Measurements from ENCODE around the gene HYOU1. TPM values are rescaled to one million over a fixed set of nuclear protein-coding genes. Genes with fewer than 3 reads are reported as not detected.

HYOU1 gene
- total and polyA plus RNA-seq, 2 experiments from 2014 or later = 122 to 168 TPM

DNA sequence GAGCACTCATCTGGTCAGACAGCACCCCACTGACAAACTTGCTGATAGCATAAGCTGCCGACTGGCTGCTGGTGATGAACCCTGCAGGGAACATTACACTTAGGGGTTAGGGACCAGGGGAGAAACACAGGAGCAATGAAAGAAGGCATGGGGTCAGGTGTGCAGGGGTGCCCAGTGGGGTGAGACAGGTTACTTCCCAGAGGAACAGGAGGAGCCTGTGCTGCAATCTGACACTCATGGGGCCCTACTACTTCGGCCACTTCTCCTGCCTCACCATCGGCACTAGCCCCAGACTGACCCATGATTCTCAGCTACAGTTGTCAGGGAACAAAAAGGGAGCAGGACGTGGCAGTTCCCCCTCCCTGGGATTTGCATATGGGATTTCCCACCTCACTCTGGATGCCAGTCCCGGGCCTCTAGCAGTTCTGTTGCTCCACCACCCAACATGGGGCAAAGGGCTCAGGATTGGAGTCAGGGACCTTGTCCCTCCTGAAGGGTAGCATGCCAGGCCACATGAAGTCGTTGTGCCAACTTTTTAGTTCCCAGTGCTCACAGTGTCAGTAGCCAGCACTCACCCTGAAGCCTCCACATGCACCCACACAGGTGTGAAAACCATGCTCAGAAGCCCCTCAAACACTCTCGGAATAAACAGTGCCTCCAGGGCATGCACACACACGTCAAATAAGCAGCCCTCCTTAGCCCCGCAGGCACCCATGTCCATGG is 28.5 kb downstream of the HYOU1 start:
- no peak for TF ChIP-seq EZH2phosphoT487 (IDR thresholded peaks at IDR 0.05; ENCODE audit: low read depth, severe bottlenecking, unreplicated experiment)
- no peak for TF ChIP-seq EZH2 (IDR thresholded peaks at IDR 0.05; ENCODE audit: borderline replicate concordance)
- TF ChIP-seq, protein P1, sequence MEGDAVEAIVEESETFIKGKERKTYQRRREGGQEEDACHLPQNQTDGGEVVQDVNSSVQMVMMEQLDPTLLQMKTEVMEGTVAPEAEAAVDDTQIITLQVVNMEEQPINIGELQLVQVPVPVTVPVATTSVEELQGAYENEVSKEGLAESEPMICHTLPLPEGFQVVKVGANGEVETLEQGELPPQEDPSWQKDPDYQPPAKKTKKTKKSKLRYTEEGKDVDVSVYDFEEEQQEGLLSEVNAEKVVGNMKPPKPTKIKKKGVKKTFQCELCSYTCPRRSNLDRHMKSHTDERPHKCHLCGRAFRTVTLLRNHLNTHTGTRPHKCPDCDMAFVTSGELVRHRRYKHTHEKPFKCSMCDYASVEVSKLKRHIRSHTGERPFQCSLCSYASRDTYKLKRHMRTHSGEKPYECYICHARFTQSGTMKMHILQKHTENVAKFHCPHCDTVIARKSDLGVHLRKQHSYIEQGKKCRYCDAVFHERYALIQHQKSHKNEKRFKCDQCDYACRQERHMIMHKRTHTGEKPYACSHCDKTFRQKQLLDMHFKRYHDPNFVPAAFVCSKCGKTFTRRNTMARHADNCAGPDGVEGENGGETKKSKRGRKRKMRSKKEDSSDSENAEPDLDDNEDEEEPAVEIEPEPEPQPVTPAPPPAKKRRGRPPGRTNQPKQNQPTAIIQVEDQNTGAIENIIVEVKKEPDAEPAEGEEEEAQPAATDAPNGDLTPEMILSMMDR (IDR thresholded peaks at IDR 0.05; ENCODE audit: poor library complexity) = no peak
- Histone ChIP-seq H3K4me2 (peak overlapping the region; percentile 98), H3K36me3 (replicated peaks; ENCODE audit: insufficient read depth, low read depth) (no peaks in the 10 kb centered on the region), H2AFZ (no peak overlapping the region), H3K9me2 (replicated peaks; ENCODE audit: insufficient read depth) (no peaks in the 10 kb centered on the region), H3K9me3 (ENCODE audit: low read depth) (no peaks in the 10 kb centered on the region), H3K4me1 (ENCODE audit: insufficient read depth) (peaks cover 54% of the 10 kb centered on the region), H3K79me2 (peaks cover 48% of the 10 kb centered on the region), H3K4me3 (peak overlapping the region; percentile 26), H4K20me1 (ENCODE audit: insufficient read depth, poor library complexity, severe bottlenecking) (no peaks in the 10 kb centered on the region), H3K27ac (peak overlapping the region; percentile 91), H3K27me3 (no peaks in the 10 kb centered on the region)
- peak; percentile 41 for DNase-seq (ENCODE audit: low spot score)
- WGBS (ENCODE audit: low lambda C conversion rate, missing lambda C conversion rate) = 56% methylated on average over 9 of the region's 9 CpGs

DNA sequence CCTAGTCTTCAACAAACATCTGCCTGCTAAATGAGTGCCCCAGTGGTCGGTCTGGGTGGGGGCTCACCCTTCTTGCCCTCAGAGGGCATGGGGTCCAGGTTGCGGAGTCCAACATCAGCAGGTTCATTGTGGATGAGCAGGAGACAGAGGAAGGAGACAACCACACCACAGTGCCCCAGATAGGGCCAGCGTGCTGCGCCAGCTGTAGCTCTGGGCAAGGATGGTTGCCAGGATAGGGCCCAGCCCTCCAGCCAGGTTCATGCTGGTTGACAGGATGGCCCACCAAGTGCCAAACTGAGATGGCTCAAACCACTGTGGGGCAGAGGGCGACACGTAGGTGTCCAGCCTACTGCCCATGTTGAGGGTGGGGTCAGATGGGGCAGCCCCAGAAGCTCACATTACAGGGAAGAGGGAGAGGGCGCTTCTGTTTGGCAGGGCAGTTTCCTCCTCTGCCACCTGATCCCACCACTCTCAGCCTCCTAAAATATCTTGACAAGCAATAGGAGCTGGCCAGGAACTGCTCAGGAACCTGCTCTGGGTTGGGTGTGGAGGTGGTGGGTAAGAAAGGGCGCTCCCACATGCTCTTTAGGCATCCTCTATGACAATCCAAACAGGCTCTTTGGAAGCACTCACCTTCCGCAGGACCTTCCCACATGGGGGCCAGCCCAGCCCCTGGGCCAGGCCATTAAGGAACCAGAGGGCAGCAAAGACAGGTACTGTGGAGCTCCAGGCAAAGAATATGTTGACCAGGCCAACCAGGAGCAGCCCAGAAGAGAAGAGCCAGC is 29.3 kb downstream of the HYOU1 start:
- peak overlapping the region; percentile 98 for H3K4me2 ChIP-seq
- no peak for TF ChIP-seq EZH2phosphoT487 (IDR thresholded peaks at IDR 0.05; ENCODE audit: low read depth, severe bottlenecking, unreplicated experiment)
- TF ChIP-seq EZH2 (IDR thresholded peaks at IDR 0.05; ENCODE audit: borderline replicate concordance) = no peak
- H3K4me1 ChIP-seq (ENCODE audit: insufficient read depth) = peaks cover 57% of the 10 kb centered on the region

DNA sequence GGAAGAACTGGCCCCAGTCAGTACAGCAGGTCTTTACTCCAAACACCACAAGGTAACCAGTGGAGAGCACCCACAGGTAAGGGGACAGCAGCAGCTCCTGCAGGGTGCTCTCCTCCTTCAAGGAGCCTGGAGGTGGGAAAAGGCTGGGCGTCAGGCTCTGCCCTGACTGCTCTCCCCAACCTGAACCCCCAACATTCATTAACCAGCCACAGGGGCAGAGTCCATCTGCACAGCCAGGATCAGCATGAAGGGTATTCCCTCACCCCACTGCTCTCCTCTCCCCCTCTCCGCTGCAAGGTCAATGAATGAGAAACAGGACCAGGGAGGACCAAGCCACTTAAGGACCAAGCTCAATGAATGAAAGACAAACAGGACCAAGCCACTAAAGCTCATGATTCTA is 30.0 kb downstream of the HYOU1 start:
- 66% methylated on average over 2 of the region's 2 CpGs for WGBS (ENCODE audit: low lambda C conversion rate, missing lambda C conversion rate)
- TF ChIP-seq, protein P1 (IDR thresholded peaks at IDR 0.05; ENCODE audit: poor library complexity) = no peak
- TF ChIP-seq EZH2phosphoT487 (IDR thresholded peaks at IDR 0.05; ENCODE audit: low read depth, severe bottlenecking, unreplicated experiment) = no peak
- no peak for TF ChIP-seq EZH2 (IDR thresholded peaks at IDR 0.05; ENCODE audit: borderline replicate concordance)
- Histone ChIP-seq H3K36me3 (replicated peaks; ENCODE audit: insufficient read depth, low read depth) (no peaks in the 10 kb centered on the region), H3K4me1 (ENCODE audit: insufficient read depth) (peaks cover 58% of the 10 kb centered on the region), H3K27me3 (no peaks in the 10 kb centered on the region), H3K9me2 (replicated peaks; ENCODE audit: insufficient read depth) (no peaks in the 10 kb centered on the region), H3K4me3 (no peak overlapping the region), H4K20me1 (ENCODE audit: insufficient read depth, poor library complexity, severe bottlenecking) (no peaks in the 10 kb centered on the region), H3K27ac (peak overlapping the region; percentile 91), H3K4me2 (peak overlapping the region; percentile 98), H3K79me2 (peaks cover 50% of the 10 kb centered on the region), H2AFZ (no peak overlapping the region), H3K9me3 (ENCODE audit: low read depth) (no peaks in the 10 kb centered on the region)
- peak; percentile 66 for DNase-seq (ENCODE audit: low spot score)

More for the DNA sequence above, 29.3 kb downstream of the HYOU1 start:
- no peak for DNase-seq (ENCODE audit: low spot score)
- Histone ChIP-seq H3K27ac (peak overlapping the region; percentile 91), H3K9me2 (replicated peaks; ENCODE audit: insufficient read depth) (no peaks in the 10 kb centered on the region), H3K27me3 (no peaks in the 10 kb centered on the region), H4K20me1 (ENCODE audit: insufficient read depth, poor library complexity, severe bottlenecking) (no peaks in the 10 kb centered on the region), H3K9me3 (ENCODE audit: low read depth) (no peaks in the 10 kb centered on the region), H3K36me3 (replicated peaks; ENCODE audit: insufficient read depth, low read depth) (no peaks in the 10 kb centered on the region), H3K79me2 (peaks cover 50% of the 10 kb centered on the region), H2AFZ (no peak overlapping the region), H3K4me3 (peak overlapping the region; percentile 11)
- whole genome bisulfite sequencing (ENCODE audit: low lambda C conversion rate, missing lambda C conversion rate) = 90% methylated on average over 9 of the region's 9 CpGs
